Neural progenitor cell (in vitro differentiated cells): Measurements from ENCODE around the gene GALNT17. TPM values are rescaled to one million over a fixed set of nuclear protein-coding genes. Genes with fewer than 3 reads are reported as not detected.

Experiments
- DNase-seq: peaks from one replicate; pipeline ENCODE4 v3.0.0-alpha.2; 2016; ENCODE audit warnings: low spot score
- H2AFZ ChIP-seq: fragments of 200-600 bp; sonication (generic); replicated peaks from 2 replicates; pipeline ENCODE4 v1.6.1; 2016; ENCODE audit warnings: antibody characterized with exemption
- H3F3A ChIP-seq: fragments of 200-600 bp; sonication (generic); 2 replicates; pipeline ENCODE4 v1.6.1; 2016; ENCODE audit warnings: antibody characterized with exemption, low read depth
- H3K27ac ChIP-seq: fragments of 200-600 bp; sonication (generic); 2 replicates; pipeline ENCODE4 v1.5.1; 2016; ENCODE audit warnings: mild to moderate bottlenecking
- H3K27me3 ChIP-seq: fragments of 200-600 bp; sonication (generic); 2 replicates; pipeline ENCODE4 v1.6.1; 2016; ENCODE audit warnings: mild to moderate bottlenecking, moderate library complexity
- H3K36me3 ChIP-seq: fragments of 200-600 bp; sonication (generic); 2 replicates; pipeline ENCODE4 v1.5.1; 2016
- H3K4me1 ChIP-seq: fragments of 200-600 bp; sonication (generic); 2 replicates; pipeline ENCODE4 v1.6.1; 2016; ENCODE audit warnings: mixed run types
- H3K4me2 ChIP-seq: fragments of 200-600 bp; sonication (generic); 2 replicates; pipeline ENCODE4 v1.6.1; 2016
- H3K4me3 ChIP-seq: fragments of 200-600 bp; sonication (generic); 2 replicates; pipeline ENCODE4 v1.5.1; 2016
- H3K79me2 ChIP-seq: fragments of 200-600 bp; sonication (generic); 2 replicates; pipeline ENCODE4 v1.6.1; 2016; ENCODE audit warnings: low read depth
- H3K9ac ChIP-seq: fragments of 200-600 bp; sonication (generic); 2 replicates; pipeline ENCODE4 v1.6.1; 2016
- H3K9me3 ChIP-seq: fragments of 200-600 bp; sonication (generic); 2 replicates; pipeline ENCODE4 v1.5.1; 2016; ENCODE audit warnings: low read depth
- H4K20me1 ChIP-seq: fragments of 200-600 bp; sonication (generic); 2 replicates; pipeline ENCODE4 v1.6.1; 2016; ENCODE audit warnings: low read depth
- H3K27ac Mint-ChIP-seq: 3 replicates; pipeline ENCODE4 v1.8.0; 2021; ENCODE audit warnings: mixed read lengths
- H3K27me3 Mint-ChIP-seq: 2 replicates; pipeline ENCODE4 v1.8.0; 2022; ENCODE audit warnings: low read depth, mild to moderate bottlenecking, inconsistent platforms, moderate library complexity, mixed read lengths; ENCODE audit not compliant: insufficient read depth
- H3K36me3 Mint-ChIP-seq: 3 replicates; pipeline ENCODE4 v1.8.0; 2021; ENCODE audit warnings: mixed read lengths
- H3K4me1 Mint-ChIP-seq: 3 replicates; pipeline ENCODE4 v1.8.0; 2021; ENCODE audit warnings: mixed read lengths
- H3K4me3 Mint-ChIP-seq: 3 replicates; pipeline ENCODE4 v1.8.0; 2021; ENCODE audit warnings: mild to moderate bottlenecking, moderate library complexity, mixed read lengths
- H3K9me3 Mint-ChIP-seq: 3 replicates; pipeline ENCODE4 v1.8.0; 2020; ENCODE audit warnings: mixed read lengths
- CTCF ChIP-seq: fragments of 200-600 bp; sonication (generic); IDR thresholded peaks from 2 replicates; pipeline ENCODE4 v1.5.1; 2017; ENCODE audit warnings: antibody characterized with exemption, mild to moderate bottlenecking
- EZH2 ChIP-seq: fragments of 200-600 bp; sonication (generic); IDR thresholded peaks from 2 replicates; pipeline ENCODE4 v1.6.1; 2017; ENCODE audit warnings: antibody characterized with exemption, mild to moderate bottlenecking, moderate library complexity
- EZH2phosphoT487 ChIP-seq: fragments of 200-600 bp; sonication (generic); IDR thresholded peaks from 2 replicates; pipeline ENCODE4 v1.6.1; 2017; ENCODE audit warnings: antibody characterized with exemption
- total RNA-seq: library from RNA; depleted of rRNA; stranded (reverse); fragments of >200 nt; gene quantifications from 2 replicates; pipeline ENCODE4 v1.2.3, GENCODE V29; 2015; ENCODE audit warnings: low replicate concordance

The GALNT17 gene
- total RNA-seq, 1 donor from 2014 or later: 17.1 TPM

DNA sequence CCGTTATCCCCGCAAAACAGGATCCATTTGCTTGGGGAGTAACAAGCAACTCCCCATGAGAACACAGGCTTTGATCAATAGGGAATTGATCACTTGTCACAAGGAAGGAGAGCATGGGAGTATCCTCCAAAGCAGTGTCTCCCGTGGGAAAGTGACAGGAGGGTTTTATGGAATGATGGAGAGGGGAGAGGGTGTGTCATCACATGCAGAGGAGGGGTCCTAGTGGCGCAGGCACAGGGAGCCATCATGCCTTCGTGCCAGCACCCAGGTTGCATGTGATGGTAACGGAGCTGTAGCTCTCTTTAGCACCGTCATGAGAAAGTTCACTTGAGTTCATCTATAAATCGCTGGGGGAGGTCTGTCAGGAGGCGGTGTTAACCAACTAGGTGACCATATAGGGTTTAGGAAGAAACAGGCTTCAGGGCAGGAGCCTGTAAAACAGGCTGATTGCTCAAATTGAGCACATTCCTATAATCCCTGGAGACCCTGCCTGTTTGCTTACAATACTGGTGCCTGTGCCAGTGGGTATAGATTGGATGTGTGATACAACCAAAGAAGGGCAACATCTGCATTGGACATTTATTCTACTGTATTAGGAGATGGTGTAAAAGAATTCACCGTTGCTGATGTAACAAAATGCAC lies 428.5 kb downstream of the GALNT17 start:
- Histone ChIP-seq H3F3A (peaks cover 11% of the 10 kb centered on the region), H2AFZ (no peak overlapping the region), H3K4me3 (no peak overlapping the region), H3K27ac (no peak overlapping the region), H3K9me3 (no peaks in the 10 kb centered on the region), H4K20me1 (no peaks in the 10 kb centered on the region), H3K4me1 (peaks cover 13% of the 10 kb centered on the region), H3K4me2 (no peak overlapping the region), H3K79me2 (no peaks in the 10 kb centered on the region), H3K27me3 (no peaks in the 10 kb centered on the region), H3K9ac (no peak overlapping the region), H3K36me3 (no peaks in the 10 kb centered on the region)
- Mint-ChIP-seq H3K27ac (no peak overlapping the region), H3K4me3 (no peak overlapping the region), H3K27me3 (peaks cover 3% of the 10 kb centered on the region), H3K9me3 (peaks cover 2% of the 10 kb centered on the region), H3K4me1 (peaks cover 24% of the 10 kb centered on the region), H3K36me3 (peaks cover 2% of the 10 kb centered on the region)
- no peak for TF ChIP-seq EZH2phosphoT487
- no peak for TF ChIP-seq EZH2
- no peak for TF ChIP-seq CTCF
- DNase-seq: no peak

- no peak overlapping the region for H3K27ac Mint-ChIP-seq
- Histone ChIP-seq H3K4me2 (no peak overlapping the region), H2AFZ (no peak overlapping the region), H3K79me2 (no peaks in the 10 kb centered on the region), H3K9ac (no peak overlapping the region), H3K9me3 (no peaks in the 10 kb centered on the region), H3K36me3 (no peaks in the 10 kb centered on the region), H3F3A (peaks cover 11% of the 10 kb centered on the region), H3K4me1 (peaks cover 13% of the 10 kb centered on the region), H4K20me1 (no peaks in the 10 kb centered on the region), H3K27ac (no peak overlapping the region), H3K27me3 (no peaks in the 10 kb centered on the region), H3K4me3 (no peak overlapping the region)
- TF ChIP-seq CTCF (no peak), EZH2phosphoT487 (no peak), EZH2 (no peak)
- H3K4me3 Mint-ChIP-seq: no peak overlapping the region
- peaks cover 2% of the 10 kb centered on the region for H3K36me3 Mint-ChIP-seq
- H3K9me3 Mint-ChIP-seq: peaks cover 2% of the 10 kb centered on the region
- H3K4me1 Mint-ChIP-seq: peaks cover 23% of the 10 kb centered on the region
- H3K27me3 Mint-ChIP-seq: no peaks in the 10 kb centered on the region
- DNase-seq: no peak
Measured at GRCh38 chr7:71563276-71563675, 431.3 kb downstream of the GALNT17 start.

DNA sequence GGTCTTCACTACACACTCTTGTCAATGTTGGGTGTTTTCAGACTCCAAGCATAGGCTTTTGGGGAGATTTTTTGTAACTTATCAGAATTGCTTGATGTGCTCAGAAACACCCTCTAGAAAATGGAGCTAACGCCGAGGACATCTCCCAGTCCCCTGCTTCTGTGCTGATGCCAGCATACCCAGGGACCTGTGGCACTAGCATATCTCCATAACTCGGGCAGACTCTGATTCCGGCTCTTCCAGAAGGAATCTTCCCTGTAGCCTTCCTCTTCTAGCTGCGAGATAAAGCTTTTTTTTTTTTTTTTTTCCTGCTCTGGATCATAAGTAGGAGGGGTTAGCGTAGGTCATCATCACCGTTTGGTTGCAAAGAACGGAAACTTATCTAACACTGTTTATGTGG lies 434.4 kb downstream of the GALNT17 start:
- Histone ChIP-seq H3K4me2 (no peak overlapping the region), H3F3A (no peaks in the 10 kb centered on the region), H3K27ac (no peak overlapping the region), H3K36me3 (no peaks in the 10 kb centered on the region), H3K9ac (no peak overlapping the region), H4K20me1 (no peaks in the 10 kb centered on the region), H3K4me3 (no peak overlapping the region), H3K27me3 (no peaks in the 10 kb centered on the region), H3K4me1 (no peaks in the 10 kb centered on the region), H3K9me3 (no peaks in the 10 kb centered on the region), H2AFZ (no peak overlapping the region), H3K79me2 (no peaks in the 10 kb centered on the region)
- H3K36me3 Mint-ChIP-seq: peaks cover 2% of the 10 kb centered on the region
- H3K27me3 Mint-ChIP-seq: peaks cover 2% of the 10 kb centered on the region
- no peak for TF ChIP-seq CTCF
- TF ChIP-seq EZH2: no peak
- DNase-seq: no peak
- peaks cover 7% of the 10 kb centered on the region for H3K4me1 Mint-ChIP-seq
- no peak overlapping the region for H3K27ac Mint-ChIP-seq
- H3K9me3 Mint-ChIP-seq: peaks cover 2% of the 10 kb centered on the region
- no peak overlapping the region for H3K4me3 Mint-ChIP-seq
